Upper lobe of left lung (tissue), 4 donors: ENCODE results near the gene CLASP1.

Experiments
- POLR2A ChIP-seq, 4 donors: fragments of 450-650 bp; IDR thresholded peaks; one replicate each; pipeline ENCODE4 v1.5.1; 2016 to 2017; ENCODE audit warnings: antibody characterized with exemption in 4 of 4, mild to moderate bottlenecking in 2 of 4
- POLR2AphosphoS5 ChIP-seq, 2 donors: sonication (generic); formaldehyde crosslinking; IDR thresholded peaks; one replicate each; pipeline ENCODE4 v1.5.1; 2017; ENCODE audit warnings: antibody characterized with exemption in 2 of 2
- TF ChIP-seq, protein P1 (sequence below), 6 experiments: fragments of 450-650 bp in 4 of 6; fragments of 200-600 bp in 2 of 6; sonication (generic) in 2 of 6; IDR thresholded peaks; one replicate each; pipeline ENCODE4 v1.5.1; 2016 to 2019; ENCODE audit warnings: antibody characterized with exemption in 6 of 6

DNA sequence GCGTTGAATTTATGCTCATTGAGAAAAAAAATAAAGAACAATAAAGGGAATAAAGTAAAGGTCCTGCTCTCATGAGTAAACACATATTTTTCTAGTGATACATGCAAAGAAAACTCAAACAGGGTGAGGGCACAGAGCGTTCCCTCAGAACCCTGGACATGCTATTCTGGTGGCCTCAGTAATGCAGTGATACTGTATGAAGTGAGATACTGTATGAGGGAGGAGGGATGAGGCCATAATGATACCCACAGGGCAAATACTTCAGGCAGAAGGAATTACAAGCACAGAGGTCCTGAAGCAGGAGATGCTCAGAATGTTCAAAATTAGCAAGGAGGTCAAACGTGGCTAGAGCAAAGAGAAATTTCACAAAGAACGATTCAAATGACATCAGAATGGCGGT is 147.0 kb downstream of the CLASP1 start:
- TF ChIP-seq, protein P1, sequence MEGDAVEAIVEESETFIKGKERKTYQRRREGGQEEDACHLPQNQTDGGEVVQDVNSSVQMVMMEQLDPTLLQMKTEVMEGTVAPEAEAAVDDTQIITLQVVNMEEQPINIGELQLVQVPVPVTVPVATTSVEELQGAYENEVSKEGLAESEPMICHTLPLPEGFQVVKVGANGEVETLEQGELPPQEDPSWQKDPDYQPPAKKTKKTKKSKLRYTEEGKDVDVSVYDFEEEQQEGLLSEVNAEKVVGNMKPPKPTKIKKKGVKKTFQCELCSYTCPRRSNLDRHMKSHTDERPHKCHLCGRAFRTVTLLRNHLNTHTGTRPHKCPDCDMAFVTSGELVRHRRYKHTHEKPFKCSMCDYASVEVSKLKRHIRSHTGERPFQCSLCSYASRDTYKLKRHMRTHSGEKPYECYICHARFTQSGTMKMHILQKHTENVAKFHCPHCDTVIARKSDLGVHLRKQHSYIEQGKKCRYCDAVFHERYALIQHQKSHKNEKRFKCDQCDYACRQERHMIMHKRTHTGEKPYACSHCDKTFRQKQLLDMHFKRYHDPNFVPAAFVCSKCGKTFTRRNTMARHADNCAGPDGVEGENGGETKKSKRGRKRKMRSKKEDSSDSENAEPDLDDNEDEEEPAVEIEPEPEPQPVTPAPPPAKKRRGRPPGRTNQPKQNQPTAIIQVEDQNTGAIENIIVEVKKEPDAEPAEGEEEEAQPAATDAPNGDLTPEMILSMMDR (IDR thresholded peaks at IDR 0.05) = no peak
- TF ChIP-seq POLR2AphosphoS5 (IDR thresholded peaks at IDR 0.05) (no peak), POLR2A (IDR thresholded peaks at IDR 0.05) (no peak)
